GM23248 (cell line): ENCODE results near the gene ADCY10.

ENCODE experiments used
- EZH2 ChIP-seq: fragments of 200-600 bp; sonication (generic); IDR thresholded peaks from 2 replicates; pipeline ENCODE4 v1.6.1; 2018; ENCODE audit warnings: antibody characterized with exemption, mild to moderate bottlenecking; ENCODE audit not compliant: insufficient read depth, poor library complexity, severe bottlenecking
- EZH2phosphoT487 ChIP-seq: fragments of 200-600 bp; sonication (generic); IDR thresholded peaks from 2 replicates; pipeline ENCODE4 v1.6.1; 2018; ENCODE audit warnings: antibody characterized with exemption, moderate library complexity, mild to moderate bottlenecking, low read depth; ENCODE audit not compliant: insufficient read depth

DNA sequence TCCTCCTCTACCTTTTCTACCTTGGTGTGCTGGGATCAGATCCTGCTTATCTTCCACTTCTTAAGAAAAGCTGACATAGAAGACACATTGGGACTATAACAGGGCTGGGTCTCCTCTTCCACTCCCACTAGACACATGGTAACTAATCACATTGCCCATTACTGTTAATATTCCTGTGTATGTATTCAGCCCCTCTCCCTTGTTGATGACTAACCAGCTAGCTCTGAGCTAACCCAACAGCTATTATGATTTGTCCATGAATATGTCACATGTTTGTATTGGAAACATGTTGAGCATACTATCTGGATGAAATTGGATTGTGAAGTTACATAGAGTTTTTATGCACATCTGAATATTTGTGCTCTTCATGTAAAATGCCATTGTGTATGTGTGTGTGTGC lies 139.2 kb downstream of the ADCY10 start:
- TF ChIP-seq EZH2, result no peak
- no peak for TF ChIP-seq EZH2phosphoT487
